Frontal cortex (tissue), 4 donors: ENCODE measurements around the gene ACYP2. TPM values are rescaled to one million over a fixed set of nuclear protein-coding genes. Genes with fewer than 3 reads are reported as not detected.
"Not testable (repeated sequence)": the region's sequence is repeated elsewhere in the genome, so short reads cannot be mapped to it uniquely, and the experiment has no call there.

Experiments
- DNase-seq, 2 donors: peaks; one replicate each; pipeline ENCODE4 v3.0.0; 2012; ENCODE audit warnings: low spot score in 2 of 2
- FAIRE-seq: peaks from 2 replicates; lab custom pipeline; 2012; peaks lifted over from hg19 to GRCh38; lab: Jason Lieb, UNC
- total RNA-seq: library from RNA; depleted of rRNA; stranded (reverse); fragments of >200 nt; gene quantifications from one replicate; pipeline ENCODE4 v1.2.3, GENCODE V29; 2014
- donor health status: control.
- donor health status: control.
- donor health status: control.

The ACYP2 gene
- total RNA-seq, 1 donor from 2014 or later = 22.4 TPM

GRCh38 chr2:54258166-54258565 lies 142.8 kb downstream of the ACYP2 start:
- FAIRE-seq = no peak
- no peak for DNase-seq

- no peak for FAIRE-seq
- no peak for DNase-seq
These were observed 144.2 kb downstream of the ACYP2 start for GRCh38 chr2:54259413-54260240.

GRCh38 chr2:54260241-54260595 lies 144.8 kb downstream of the ACYP2 start:
- DNase-seq (no peak), FAIRE-seq (no peak)

GRCh38 chr2:54261537-54261936 lies 146.1 kb downstream of the ACYP2 start:
- no peak for DNase-seq
- no peak for FAIRE-seq

GRCh38 chr2:54262015-54262765 lies 146.8 kb downstream of the ACYP2 start:
- DNase-seq = no peak
- peak; percentile 83 for FAIRE-seq

GRCh38 chr2:54265081-54265480 lies 149.7 kb downstream of the ACYP2 start:
- not testable (repeated sequence) for FAIRE-seq, DNase-seq

GRCh38 chr2:54267577-54267976 lies 152.2 kb downstream of the ACYP2 start:
- FAIRE-seq (no peak), DNase-seq (no peak)

- DNase-seq (no peak), FAIRE-seq (no peak)
These were observed 155.8 kb downstream of the ACYP2 start for GRCh38 chr2:54271189-54271588.

GRCh38 chr2:54271843-54272627 lies 156.6 kb downstream of the ACYP2 start:
- DNase-seq = no peak
- no peak for FAIRE-seq

GRCh38 chr2:54274781-54275242 lies 159.4 kb downstream of the ACYP2 start:
- DNase-seq (no peak), FAIRE-seq (peak; percentile 21)

- FAIRE-seq = peak; percentile 13
- no peak for DNase-seq
These were observed 160.1 kb downstream of the ACYP2 start for GRCh38 chr2:54275541-54275940.

GRCh38 chr2:54279385-54279784 lies 164.0 kb downstream of the ACYP2 start:
- DNase-seq = no peak
- no peak for FAIRE-seq

- no peak for DNase-seq
- FAIRE-seq = no peak
These were observed 169.4 kb downstream of the ACYP2 start for GRCh38 chr2:54284826-54285225.

GRCh38 chr2:54285451-54285850 lies 170.0 kb downstream of the ACYP2 start:
- FAIRE-seq = no peak

GRCh38 chr2:54287532-54287931 lies 172.1 kb downstream of the ACYP2 start:
- DNase-seq (no peak), FAIRE-seq (no peak)

More at GRCh38 chr2:54285451-54285850, 170.0 kb downstream of the ACYP2 start:
- no peak for DNase-seq

GRCh38 chr2:54289917-54290316 lies 174.5 kb downstream of the ACYP2 start:
- FAIRE-seq (no peak), DNase-seq (no peak)

GRCh38 chr2:54290356-54291025 lies 175.1 kb downstream of the ACYP2 start:
- FAIRE-seq = no peak
- peak in 1 of 2 donors; percentile 19 for DNase-seq

- not testable (repeated sequence) for DNase-seq, FAIRE-seq
These were observed 179.2 kb downstream of the ACYP2 start for GRCh38 chr2:54294665-54295064.

- no peak for FAIRE-seq
- no peak for DNase-seq
These were observed 180.5 kb downstream of the ACYP2 start for GRCh38 chr2:54295911-54296310.

- FAIRE-seq = no peak
These were observed 183.1 kb downstream of the ACYP2 start for GRCh38 chr2:54298514-54298913.

More at GRCh38 chr2:54298514-54298913, 183.1 kb downstream of the ACYP2 start:
- no peak for DNase-seq
